AG10803 (cell line): Measurements from ENCODE around the gene TGFBR3.

ENCODE experiments used
- DNase-seq: peaks from one replicate; pipeline ENCODE4 v3.0.0; 2010; ENCODE audit warnings: low read depth
- H3K4me3 ChIP-seq: 2 replicates; pipeline ENCODE4 v1.5.1; 2011; ENCODE audit warnings: mild to moderate bottlenecking, low read length, control low read depth
- CTCF ChIP-seq: conservative IDR thresholded peaks from 2 replicates; pipeline ENCODE4 v1.5.1; 2011; ENCODE audit warnings: mild to moderate bottlenecking, low read length, control low read depth, inconsistent platforms

Gene TGFBR3

GRCh38 chr1:91691525-91691924, 194.4 kb downstream of the TGFBR3 start:
- no peak for TF ChIP-seq CTCF
- DNase-seq = no peak
- H3K4me3 ChIP-seq = no peak overlapping the region

GRCh38 chr1:91689641-91690481, 196.1 kb downstream of the TGFBR3 start:
- H3K4me3 ChIP-seq = no peak overlapping the region
- DNase-seq = no peak
- no peak for TF ChIP-seq CTCF

- H3K4me3 ChIP-seq = no peak overlapping the region
- DNase-seq = no peak
- no peak for TF ChIP-seq CTCF
Measured at GRCh38 chr1:91687452-91687851, 198.5 kb downstream of the TGFBR3 start.

GRCh38 chr1:91685994-91686393, 200.0 kb downstream of the TGFBR3 start:
- no peak for TF ChIP-seq CTCF
- no peak for DNase-seq
- H3K4me3 ChIP-seq = no peak overlapping the region

GRCh38 chr1:91684481-91685196, 201.3 kb downstream of the TGFBR3 start:
- no peak overlapping the region for H3K4me3 ChIP-seq
- DNase-seq = peak; percentile 72
- TF ChIP-seq CTCF = no peak

GRCh38 chr1:91683598-91683951, 202.4 kb downstream of the TGFBR3 start:
- no peak overlapping the region for H3K4me3 ChIP-seq
- peak; percentile 26 for DNase-seq
- no peak for TF ChIP-seq CTCF

- TF ChIP-seq CTCF = no peak
- no peak overlapping the region for H3K4me3 ChIP-seq
- no peak for DNase-seq
Measured at GRCh38 chr1:91682882-91683597, 202.9 kb downstream of the TGFBR3 start.
